B cell (primary cell): ENCODE measurements around the gene FMNL2. TPM values are rescaled to one million over a fixed set of nuclear protein-coding genes. Genes with fewer than 3 reads are reported as not detected.

Source experiments
- ATAC-seq: fragments of 200-7000 bp; cut with Tn5 transposase; one replicate; pipeline ENCODE4 v1.10.0; 2021; ENCODE audit warnings: low read depth, mild to moderate bottlenecking, moderate number of reproducible peaks, moderate library complexity
- CTCF ChIA-PET: fragments of 350-600 bp; sonication (Branson Sonifier 250); formaldehyde crosslinking; loops from one replicate; lab custom pipeline; 2021; ENCODE audit warnings: antibody characterized with exemption, inconsistent platforms; lab: Charles Lee
- POLR2A ChIA-PET: fragments of 350-600 bp; sonication (Branson Sonifier 250); formaldehyde crosslinking; loops from one replicate; lab custom pipeline; 2021; ENCODE audit warnings: antibody characterized with exemption; lab: Charles Lee
- DNase-seq: peaks from one replicate; pipeline ENCODE4 v3.0.0; 2013
- H2AFZ ChIP-seq: 2 replicates; pipeline ENCODE4 v1.6.1; 2012; ENCODE audit warnings: mild to moderate bottlenecking, low read depth, low read length; ENCODE audit not compliant: insufficient read depth, poor library complexity, severe bottlenecking
- H3K27ac ChIP-seq, 2 donors: 1 replicate in 1 of 2; 2 replicates in 1 of 2; pipeline ENCODE4 v1.5.1; 2012 to 2013; ENCODE audit warnings: low read length in 2 of 2, mild to moderate bottlenecking in 2 of 2, moderate library complexity in 1 of 2
- H3K27me3 ChIP-seq, 4 experiments: fragments of 200-600 bp in 1 of 4; sonication (generic) in 1 of 4; replicated peaks in 1 of 4; 1 replicate in 2 of 4; 2 replicates in 2 of 4; pipeline versions ENCODE4 v1.6.1 to v1.7.0; 2013 to 2016; ENCODE audit warnings: low read length in 3 of 4, mild to moderate bottlenecking in 2 of 4, mixed read lengths in 1 of 4, moderate library complexity in 1 of 4; ENCODE audit not compliant: insufficient read depth in 4 of 4, control insufficient read depth in 3 of 4; ENCODE audit errors: control extremely low read depth in 1 of 4
- H3K36me3 ChIP-seq, 2 experiments: replicated peaks in 1 of 2; 1 replicate in 1 of 2; 2 replicates in 1 of 2; pipeline versions ENCODE4 v1.6.1 to v1.7.1; 2013; ENCODE audit warnings: low read length in 1 of 2; ENCODE audit not compliant: insufficient read depth in 2 of 2, control insufficient read depth in 1 of 2; ENCODE audit errors: control extremely low read depth in 1 of 2, extremely low read depth in 1 of 2
- H3K4me1 ChIP-seq, 2 donors: fragments of 200-600 bp in 1 of 2; sonication (generic) in 1 of 2; 1 replicate in 1 of 2; 2 replicates in 1 of 2; pipeline versions ENCODE4 v1.5.1 to v1.6.1; 2013 to 2017; ENCODE audit warnings: low read length in 2 of 2; ENCODE audit not compliant: control insufficient read depth in 2 of 2, insufficient read depth in 2 of 2
- H3K4me2 ChIP-seq: replicated peaks from 2 replicates; pipeline ENCODE3; 2012; ENCODE audit warnings: mild to moderate bottlenecking, low read depth, low read length; ENCODE audit not compliant: poor library complexity, severe bottlenecking
- H3K4me3 ChIP-seq, 5 experiments: fragments of 200-600 bp in 1 of 5; sonication (generic) in 1 of 5; 1 replicate in 3 of 5; 2 replicates in 2 of 5; pipeline versions ENCODE4 v1.5.1 to v1.7.0; 2011 to 2016; ENCODE audit warnings: low read length in 4 of 5, mild to moderate bottlenecking in 4 of 5, low read depth in 2 of 5, control low read depth in 1 of 5, moderate library complexity in 1 of 5; ENCODE audit not compliant: insufficient read depth in 1 of 5; ENCODE audit errors: control extremely low read depth in 1 of 5, extremely low read depth in 1 of 5
- H3K79me2 ChIP-seq: fragments of 200-600 bp; sonication (generic); one replicate; pipeline ENCODE4 v1.6.0; 2016; ENCODE audit warnings: low read length; ENCODE audit not compliant: control insufficient read depth, insufficient read depth
- H3K9ac ChIP-seq: fragments of 200-600 bp; sonication (generic); 2 replicates; pipeline ENCODE4 v1.6.1; 2017; ENCODE audit warnings: mild to moderate bottlenecking, low read length, moderate library complexity
- H3K9me3 ChIP-seq, 3 donors: one replicate each; pipeline versions ENCODE4 v1.6.1 to v1.7.1; 2013; ENCODE audit warnings: low read length in 2 of 3; ENCODE audit not compliant: control insufficient read depth in 2 of 3, insufficient read depth in 1 of 3; ENCODE audit errors: control extremely low read depth in 1 of 3
- H4K20me1 ChIP-seq: 2 replicates; pipeline ENCODE4 v1.6.0; 2012; ENCODE audit warnings: mild to moderate bottlenecking, low read length; ENCODE audit not compliant: insufficient read depth, control insufficient read depth, poor library complexity, severe bottlenecking
- H3K27ac Mint-ChIP-seq: one replicate; pipeline ENCODE4 v1.8.0; 2021; ENCODE audit warnings: mixed read lengths
- H3K27me3 Mint-ChIP-seq: one replicate; pipeline ENCODE4 v1.8.0; 2021; ENCODE audit warnings: mixed read lengths
- H3K4me1 Mint-ChIP-seq: one replicate; pipeline ENCODE4 v1.8.0; 2021; ENCODE audit warnings: mixed read lengths
- H3K4me3 Mint-ChIP-seq: one replicate; pipeline ENCODE4 v1.8.0; 2021; ENCODE audit warnings: mixed read lengths
- H3K9me3 Mint-ChIP-seq: one replicate; pipeline ENCODE4 v1.8.0; 2022; ENCODE audit warnings: mixed read lengths; ENCODE audit not compliant: insufficient read depth
- EZH2 ChIP-seq: IDR thresholded peaks from 2 replicates; pipeline ENCODE4 v1.6.1; 2012; ENCODE audit warnings: borderline replicate concordance, low read depth, mild to moderate bottlenecking, moderate library complexity, low read length; ENCODE audit not compliant: insufficient read depth, poor library complexity, severe bottlenecking
- WGBS: methylation state at CpG from one replicate; pipeline ENCODE4 v1.1.5; 2013; ENCODE audit warnings: missing lambda C conversion rate; ENCODE audit not compliant: insufficient coverage; 5-methylcytosine and 5-hydroxymethylcytosine counted together
- intact Hi-C: fragments of 100-400 bp; cut with micrococcal nuclease; formaldehyde crosslinking; loops from one replicate; pipeline ENCODE4 v1.10.0; 2022
- polyA plus RNA-seq: library from polyadenylated mRNA; depleted of rRNA; stranded (reverse); fragments of >200 nt; gene quantifications from 2 replicates; pipeline ENCODE4 v1.2.3, GENCODE V29; 2012
- total RNA-seq, 2 donors: library from RNA; stranded (reverse); fragments of 120-200 nt in 1 of 2; gene quantifications; 1 replicate in 1 of 2; 2 replicates in 1 of 2; pipeline versions ENCODE4 v1.2.3 to v1.2.4, GENCODE V29; 2013 to 2022
- TF ChIP-seq, protein P1 (sequence below): fragments of 200-600 bp; IDR thresholded peaks from one replicate; pipeline ENCODE4 v1.8.0; 2022; ENCODE audit warnings: antibody characterized with exemption, mild to moderate bottlenecking

Gene FMNL2
- total and polyA plus RNA-seq, 2 donors (not counting 1 experiment from before 2014, with no cell fraction given): 0.73 to 8.8 TPM

DNA sequence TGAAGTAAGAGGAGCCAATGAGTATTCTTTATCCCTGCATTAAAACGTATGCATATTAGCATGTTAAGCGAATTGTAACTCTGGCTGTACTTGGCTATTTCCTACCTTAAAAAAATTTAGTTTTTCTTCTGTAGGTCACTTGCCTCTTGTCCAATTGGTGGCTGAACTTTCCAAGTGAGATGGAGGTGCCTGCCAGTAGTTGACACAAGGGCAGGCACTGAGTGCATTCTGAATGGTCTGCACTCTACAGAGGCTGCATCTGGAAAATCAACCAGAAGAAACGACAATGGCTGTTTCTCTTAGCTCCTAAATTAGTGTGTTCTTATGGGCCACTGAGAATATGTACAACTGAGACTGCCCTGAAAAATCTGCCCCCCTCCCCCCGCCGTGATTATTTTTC is 221.5 kb downstream of the FMNL2 start:
- no peaks in the 10 kb centered on the region for H4K20me1 ChIP-seq
- no peak overlapping the region for H3K9ac ChIP-seq
- no peaks in the 10 kb centered on the region for H3K79me2 ChIP-seq
- ChIA-PET POLR2A (no interaction called here), CTCF (interaction anchor here (0.9 to 1.3 kb wide), 2 partner anchors 10 to 79 kb away, joined by 3 read pairs; no protein-coding TSS in a partner anchor)
- intact Hi-C loops: no loop called here
- Mint-ChIP-seq H3K4me1 (peaks cover 4% of the 10 kb centered on the region), H3K27ac (no peak overlapping the region), H3K27me3 (no peaks in the 10 kb centered on the region), H3K4me3 (no peak overlapping the region), H3K9me3 (no peaks in the 10 kb centered on the region)
- WGBS: 100% methylated on average over 2 of the region's 5 CpGs
- H3K4me2 ChIP-seq: no peak overlapping the region
- TF ChIP-seq EZH2: no peak
- ATAC-seq (no peak), DNase-seq (no peak)
- H2AFZ ChIP-seq: no peak overlapping the region
- H3K4me1 ChIP-seq: no peaks in the 10 kb centered on the region
- H3K27ac ChIP-seq: no peak overlapping the region
- H3K36me3 ChIP-seq: no peaks in the 10 kb centered on the region
- no peak overlapping the region for H3K4me3 ChIP-seq
- H3K27me3 ChIP-seq: no peaks in the 10 kb centered on the region
- no peaks in the 10 kb centered on the region for H3K9me3 ChIP-seq

DNA sequence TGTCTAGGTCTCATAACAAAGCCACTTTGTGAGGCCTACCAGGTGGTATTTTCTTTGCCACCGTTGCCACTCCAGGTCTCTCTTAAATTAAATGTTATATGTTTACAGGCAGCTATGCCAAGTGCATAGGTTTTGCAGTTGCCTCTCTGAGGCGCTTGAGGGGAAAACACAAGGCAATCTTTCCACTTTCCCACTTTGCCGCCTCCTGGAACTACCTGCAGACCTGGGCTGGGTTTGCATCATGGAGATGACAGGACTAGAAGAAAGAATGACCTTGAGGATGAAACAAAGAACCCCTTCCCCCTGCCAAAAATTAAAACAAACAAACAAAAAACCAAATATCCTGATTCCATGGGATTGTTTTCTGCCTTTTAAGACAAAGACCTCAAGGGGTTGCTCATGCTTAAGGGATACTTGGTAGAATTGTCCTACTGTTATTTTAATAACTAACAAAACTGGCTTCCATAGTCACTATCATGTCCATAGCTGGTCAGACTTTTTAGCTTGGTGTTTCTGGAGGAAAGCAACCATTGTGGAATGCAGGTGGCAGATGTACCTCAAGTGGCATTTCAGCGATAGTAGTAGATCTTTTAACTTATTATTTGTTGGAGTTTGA is 222.4 kb downstream of the FMNL2 start:
- WGBS: no CpG with 5 or more reads among the region's 4 CpGs
- no peaks in the 10 kb centered on the region for H3K9me3 ChIP-seq
- CTCF ChIA-PET: interaction anchor here (0.9 to 1.3 kb wide), 2 partner anchors 9 to 78 kb away, joined by 3 read pairs; no protein-coding TSS in a partner anchor

More for the DNA sequence above, 222.4 kb downstream of the FMNL2 start:
- no peak for TF ChIP-seq EZH2
- TF ChIP-seq, protein P1, sequence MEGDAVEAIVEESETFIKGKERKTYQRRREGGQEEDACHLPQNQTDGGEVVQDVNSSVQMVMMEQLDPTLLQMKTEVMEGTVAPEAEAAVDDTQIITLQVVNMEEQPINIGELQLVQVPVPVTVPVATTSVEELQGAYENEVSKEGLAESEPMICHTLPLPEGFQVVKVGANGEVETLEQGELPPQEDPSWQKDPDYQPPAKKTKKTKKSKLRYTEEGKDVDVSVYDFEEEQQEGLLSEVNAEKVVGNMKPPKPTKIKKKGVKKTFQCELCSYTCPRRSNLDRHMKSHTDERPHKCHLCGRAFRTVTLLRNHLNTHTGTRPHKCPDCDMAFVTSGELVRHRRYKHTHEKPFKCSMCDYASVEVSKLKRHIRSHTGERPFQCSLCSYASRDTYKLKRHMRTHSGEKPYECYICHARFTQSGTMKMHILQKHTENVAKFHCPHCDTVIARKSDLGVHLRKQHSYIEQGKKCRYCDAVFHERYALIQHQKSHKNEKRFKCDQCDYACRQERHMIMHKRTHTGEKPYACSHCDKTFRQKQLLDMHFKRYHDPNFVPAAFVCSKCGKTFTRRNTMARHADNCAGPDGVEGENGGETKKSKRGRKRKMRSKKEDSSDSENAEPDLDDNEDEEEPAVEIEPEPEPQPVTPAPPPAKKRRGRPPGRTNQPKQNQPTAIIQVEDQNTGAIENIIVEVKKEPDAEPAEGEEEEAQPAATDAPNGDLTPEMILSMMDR: no peak
- H3K9ac ChIP-seq: no peak overlapping the region
- no peaks in the 10 kb centered on the region for H3K36me3 ChIP-seq
- H3K79me2 ChIP-seq: no peaks in the 10 kb centered on the region
- Mint-ChIP-seq H3K27ac (no peak overlapping the region), H3K9me3 (no peaks in the 10 kb centered on the region), H3K4me1 (peaks cover 4% of the 10 kb centered on the region), H3K4me3 (no peak overlapping the region), H3K27me3 (no peaks in the 10 kb centered on the region)
- H3K27me3 ChIP-seq: no peaks in the 10 kb centered on the region
- no peaks in the 10 kb centered on the region for H4K20me1 ChIP-seq
- intact Hi-C loops: no loop called here
- H3K4me2 ChIP-seq: no peak overlapping the region
- no peak for DNase-seq
- H3K4me3 ChIP-seq: no peak overlapping the region
- no peak for ATAC-seq
- H3K27ac ChIP-seq: no peak overlapping the region
- H3K4me1 ChIP-seq: no peaks in the 10 kb centered on the region
- POLR2A ChIA-PET: no interaction called here
- no peak overlapping the region for H2AFZ ChIP-seq
